GM23248 (cell line): ENCODE data around the gene SYT15.

ENCODE experiments used
- EZH2 ChIP-seq: fragments of 200-600 bp; sonication (generic); IDR thresholded peaks from 2 replicates; pipeline ENCODE4 v1.6.1; 2018; ENCODE audit warnings: antibody characterized with exemption, mild to moderate bottlenecking; ENCODE audit not compliant: insufficient read depth, poor library complexity, severe bottlenecking
- EZH2phosphoT487 ChIP-seq: fragments of 200-600 bp; sonication (generic); IDR thresholded peaks from 2 replicates; pipeline ENCODE4 v1.6.1; 2018; ENCODE audit warnings: antibody characterized with exemption, moderate library complexity, mild to moderate bottlenecking, low read depth; ENCODE audit not compliant: insufficient read depth

- no peak for TF ChIP-seq EZH2phosphoT487
- TF ChIP-seq EZH2 = no peak
Observed at GRCh38 chr10:46560952-46561351, 18.0 kb upstream of the SYT15 start.
